GM12878 (cell line): ENCODE measurements around the gene BTBD9. TPM values are rescaled to one million over a fixed set of nuclear protein-coding genes. Genes with fewer than 3 reads are reported as not detected.

ENCODE experiments used
- ATAC-seq: fragments of 200-7000 bp; cut with Tn5 transposase; 3 replicates; pipeline ENCODE4 v1.9.1; 2020; ENCODE audit warnings: mild to moderate bottlenecking, moderate library complexity
- BruUV-seq: library from RNA; stranded (reverse); fragments of 400-500 nt; replicated peaks from 2 replicates; lab custom pipeline; 2021; lab: Mats Ljungman, UMichigan
- CTCF ChIA-PET: fragments of 300-600 bp; sonication (Branson Sonifier 250); formaldehyde crosslinking; extraction: SDS; loops from one replicate; lab custom pipeline; 2021; ENCODE audit warnings: inconsistent platforms; lab: Yijun Ruan, JAX
- POLR2A ChIA-PET: fragments of 350-600 bp; formaldehyde crosslinking; extraction: SDS; loops from one replicate; lab custom pipeline; 2021; ENCODE audit warnings: inconsistent platforms; lab: Charles Lee
- RAD21 ChIA-PET: fragments of 300-600 bp; sonication (Branson Sonifier 250); formaldehyde crosslinking; loops from one replicate; lab custom pipeline; 2023; ENCODE audit warnings: antibody characterized with exemption; ENCODE audit not compliant: unreplicated experiment; lab: Charles Lee
- SMC1A ChIA-PET: fragments of 300-600 bp; sonication (Branson Sonifier 250); formaldehyde crosslinking; loops from one replicate; lab custom pipeline; 2023; ENCODE audit not compliant: unreplicated experiment, uncharacterized antibody; lab: Charles Lee
- DNase-seq: peaks from one replicate; pipeline ENCODE4 v3.0.0-alpha.2; 2011; ENCODE audit warnings: low read depth, low spot score
- FAIRE-seq: peaks from 3 replicates; lab custom pipeline; 2011; peaks lifted over from hg19 to GRCh38; lab: Jason Lieb, UNC
- H2AFZ ChIP-seq: 2 replicates; pipeline ENCODE4 v1.6.0; 2011; ENCODE audit warnings: low read depth, low read length, control low read depth; ENCODE audit not compliant: control insufficient read depth
- H3K27ac ChIP-seq: 2 replicates; pipeline ENCODE4 v1.5.1; 2011; ENCODE audit warnings: control low read depth; ENCODE audit not compliant: control insufficient read depth, insufficient read depth
- H3K27me3 ChIP-seq, 2 experiments: replicated peaks in 1 of 2; 2 replicates each; pipeline versions ENCODE4 v1.6.0 to v1.6.1; 2011; ENCODE audit warnings: low read length in 1 of 2; ENCODE audit not compliant: control insufficient read depth in 2 of 2, insufficient read depth in 2 of 2
- H3K36me3 ChIP-seq, 2 experiments: 2 replicates each; pipeline ENCODE4 v1.5.1; 2011; ENCODE audit warnings: low read length in 1 of 2; ENCODE audit not compliant: control insufficient read depth in 2 of 2, insufficient read depth in 2 of 2
- H3K4me1 ChIP-seq: 2 replicates; pipeline ENCODE4 v1.6.1; 2011; ENCODE audit warnings: mild to moderate bottlenecking, low read length, moderate library complexity, mixed read lengths; ENCODE audit not compliant: control insufficient read depth, insufficient read depth
- H3K4me2 ChIP-seq: 2 replicates; pipeline ENCODE4 v1.6.0; 2011; ENCODE audit warnings: control low read depth; ENCODE audit not compliant: control insufficient read depth, insufficient read depth
- H3K4me3 ChIP-seq: fragments of 200-600 bp; sonication (generic); 2 replicates; pipeline ENCODE4 v1.5.1; 2016
- H3K79me2 ChIP-seq: 2 replicates; pipeline ENCODE4 v1.6.0; 2011; ENCODE audit warnings: low read length; ENCODE audit not compliant: control insufficient read depth, insufficient read depth
- H3K9ac ChIP-seq: 2 replicates; pipeline ENCODE4 v1.8.0; 2011; ENCODE audit warnings: low read length, control low read depth, mixed read lengths; ENCODE audit not compliant: control insufficient read depth, insufficient read depth
- H3K9me3 ChIP-seq: replicated peaks from 3 replicates; pipeline ENCODE4 v1.5.1; 2011; ENCODE audit warnings: mild to moderate bottlenecking, low read length; ENCODE audit not compliant: control insufficient read depth, insufficient read depth
- H4K20me1 ChIP-seq: 2 replicates; pipeline ENCODE4 v1.6.0; 2011; ENCODE audit not compliant: control insufficient read depth, insufficient read depth
- E4F1 ChIP-seq: fragments of 450-650 bp; IDR thresholded peaks from 2 replicates; pipeline ENCODE4 v1.6.1; 2018; ENCODE audit warnings: borderline replicate concordance, mild to moderate bottlenecking; ENCODE audit not compliant: partially characterized antibody
- ESRRA ChIP-seq: IDR thresholded peaks from 2 replicates; pipeline ENCODE4 v1.6.1; 2012; ENCODE audit warnings: mild to moderate bottlenecking, low read length, improper control_type of control experiment
- FOS ChIP-seq: IDR thresholded peaks from 3 replicates; pipeline ENCODE4 v1.6.1; 2011; ENCODE audit warnings: borderline replicate concordance; ENCODE audit not compliant: insufficient read length; ENCODE audit errors: extremely low read depth
- FOXM1 ChIP-seq: IDR thresholded peaks from 2 replicates; pipeline ENCODE4 v1.6.1; 2012; ENCODE audit warnings: low read depth, mild to moderate bottlenecking, inconsistent platforms, low read length, moderate library complexity
- HDAC6 ChIP-seq: fragments of 200-600 bp; sonication (generic); IDR thresholded peaks from one replicate; pipeline ENCODE4 v1.8.0; 2017; ENCODE audit warnings: antibody characterized with exemption; ENCODE audit not compliant: unreplicated experiment
- IRF3 ChIP-seq: fragments of 450-650 bp; IDR thresholded peaks from 2 replicates; pipeline ENCODE4 v1.6.1; 2014; ENCODE audit warnings: mild to moderate bottlenecking
- KLF5 ChIP-seq: fragments of 450-650 bp; IDR thresholded peaks from 2 replicates; pipeline ENCODE4 v1.6.1; 2014; ENCODE audit warnings: mild to moderate bottlenecking; ENCODE audit not compliant: partially characterized antibody
- NR2F1 ChIP-seq: fragments of 450-650 bp; conservative IDR thresholded peaks from 2 replicates; pipeline ENCODE4 v1.6.1; 2017; ENCODE audit warnings: mild to moderate bottlenecking
- PAX8 ChIP-seq: fragments of 450-650 bp; IDR thresholded peaks from 2 replicates; pipeline ENCODE4 v1.6.1; 2017; ENCODE audit warnings: mild to moderate bottlenecking, moderate library complexity
- RAD21 ChIP-seq: IDR thresholded peaks from 2 replicates; pipeline ENCODE4 v1.6.1; 2011; ENCODE audit warnings: mild to moderate bottlenecking, low read depth, low read length, moderate library complexity; ENCODE audit not compliant: insufficient read depth
- RAD51 ChIP-seq: fragments of 450-650 bp; IDR thresholded peaks from 2 replicates; pipeline ENCODE4 v1.6.1; 2016; ENCODE audit warnings: moderate library complexity, mild to moderate bottlenecking, inconsistent platforms
- RBBP5 ChIP-seq: fragments of 200-600 bp; sonication (generic); conservative IDR thresholded peaks from 2 replicates; pipeline ENCODE4 v1.6.1; 2016
- SREBF1 ChIP-seq: IDR thresholded peaks from 2 replicates; pipeline ENCODE4 v1.6.1; 2012; ENCODE audit warnings: mild to moderate bottlenecking, low read length
- TCF12 ChIP-seq: IDR thresholded peaks from 2 replicates; pipeline ENCODE4 v1.6.1; 2011; ENCODE audit warnings: low read depth, mild to moderate bottlenecking, low read length
- TCF3 ChIP-seq: IDR thresholded peaks from 2 replicates; pipeline ENCODE4 v1.6.1; 2012; ENCODE audit warnings: low read depth, mild to moderate bottlenecking, low read length, borderline replicate concordance; ENCODE audit not compliant: insufficient read depth
- TCF7 ChIP-seq: IDR thresholded peaks from 2 replicates; pipeline ENCODE4 v1.6.1; 2014; ENCODE audit warnings: antibody characterized with exemption, borderline replicate concordance
- ZNF207 ChIP-seq: fragments of 450-650 bp; IDR thresholded peaks from 2 replicates; pipeline ENCODE4 v1.6.1; 2014; ENCODE audit warnings: antibody characterized with exemption, mild to moderate bottlenecking, borderline replicate concordance
- WGBS: methylation state at CpG from one replicate; pipeline ENCODE4 v1.1.6; 2016; ENCODE audit warnings: low lambda C conversion rate; ENCODE audit not compliant: insufficient replicate concordance, insufficient coverage; ENCODE audit errors: missing lambda C conversion rate; 5-methylcytosine and 5-hydroxymethylcytosine counted together
- in situ Hi-C: fragments of 300-500 bp; cut with MboI; formaldehyde crosslinking; loops from 9 replicates; pipeline ENCODE4 v1.14.3; 2018; ENCODE audit warnings: mixed read lengths
- intact Hi-C: fragments of 100-400 bp; cut with micrococcal nuclease; formaldehyde crosslinking; loops from one replicate; pipeline ENCODE4 v1.14.2; 2022; ENCODE audit not compliant: unreplicated experiment
- polyA plus RNA-seq, 11 experiments: library from polyadenylated mRNA; depleted of rRNA in 4 of 11; unstranded in 6 of 11; stranded (reverse) in 5 of 11; fragments of >200 nt; fragmentation: Nextera tagmentation in 4 of 11; fragmentation: Illumina TruSeq in 1 of 11; extraction: Ambion mirVana in 4 of 11; extraction: Trizol in 1 of 11; gene quantifications; 1 replicate in 1 of 11; 2 replicates in 10 of 11; pipeline versions ENCODE4 v1.2.1 to v1.2.3, GENCODE V29; 2011 to 2016; ENCODE audit warnings: inconsistent platforms in 2 of 11, missing spikeins in 2 of 11, low read depth in 1 of 11
- total RNA-seq, 4 experiments: library from RNA; depleted of rRNA in 3 of 4; stranded (reverse); fragments of >200 nt in 3 of 4; fragmentation: Illumina TruSeq in 1 of 4; extraction: Trizol in 1 of 4; gene quantifications; 2 replicates each; pipeline versions ENCODE4 v1.2.1 to v1.2.3, GENCODE V29; 2013 to 2021

Gene BTBD9
- total and polyA plus RNA-seq, 10 of the 15 experiments (the other 5 are each of a cell fraction or from before 2014, with no cell fraction given): 0.22 to 8.6 (median 4.6) TPM

- TF ChIP-seq E4F1 (no peak), PAX8 (no peak), IRF3 (no peak), RAD21 (no peak), RAD51 (no peak), NR2F1 (no peak), KLF5 (no peak), FOXM1 (no peak), TCF12 (no peak), TCF3 (no peak), FOS (no peak)
- TF ChIP-seq, all 136 proteins: peak for 0
These were observed 460.4 kb downstream of the BTBD9 start (continued) for GRCh38 chr6:38179300-38179699.

GRCh38 chr6:38178584-38178886 lies 461.2 kb downstream of the BTBD9 start:
- CTCF ChIA-PET: no interaction called here
- H3K4me2 ChIP-seq: no peak overlapping the region
- ATAC-seq: no peak
- no peaks in the 10 kb centered on the region for H3K4me1 ChIP-seq
- no peak overlapping the region for H2AFZ ChIP-seq
- no peaks in the 10 kb centered on the region for H3K9me3 ChIP-seq
- H3K36me3 ChIP-seq: no peaks in the 10 kb centered on the region; a peak in 1 of 4 replicates
- H3K27ac ChIP-seq: no peak overlapping the region
- TF ChIP-seq HDAC6 (no peak), ESRRA (no peak), RBBP5 (no peak), SREBF1 (no peak), ZNF207 (no peak), TCF7 (no peak)
- TF ChIP-seq, all 136 proteins: peak for 0
- Histone ChIP-seq H4K20me1 (no peaks in the 10 kb centered on the region), H3K27me3 (no peaks in the 10 kb centered on the region), H3K9ac (no peak overlapping the region), H3K79me2 (no peaks in the 10 kb centered on the region), H3K4me3 (no peak overlapping the region)
- intact Hi-C loops: loop anchor here (10.0 kb wide), 1 partner anchor 316 kb away; no protein-coding TSS in a partner anchor
- FAIRE-seq (no peak), DNase-seq (no peak)
- BruUV-seq: no TSS peak
- ChIA-PET RAD21 (no interaction called here), POLR2A (no interaction called here), SMC1A (interaction anchor here (0.6 kb wide), 1 partner anchor 459 kb away, joined by 3 read pairs; no protein-coding TSS in a partner anchor)
- 91% methylated on average over 1 of the region's 2 CpGs for WGBS
- in situ Hi-C loops: no loop called here
